H9 (cell line): ENCODE results near the gene LRRN4. TPM values are rescaled to one million over a fixed set of nuclear protein-coding genes. Genes with fewer than 3 reads are reported as not detected.
A peak's percentile ranks its signal among the peaks of the same experiment; 100 is the strongest.

Experiments used
- DNase-seq: peaks from one replicate; pipeline ENCODE4 v3.0.0-alpha.2; 2017
- H2AFZ ChIP-seq: one replicate; pipeline ENCODE4 v1.6.1; 2013; ENCODE audit warnings: mild to moderate bottlenecking, low read length, control low read depth, moderate library complexity
- H2AK5ac ChIP-seq: 2 replicates; pipeline ENCODE4 v1.6.1; 2013; ENCODE audit warnings: low read length, control low read depth, mixed read lengths; ENCODE audit not compliant: insufficient read length
- H2BK120ac ChIP-seq: one replicate; pipeline ENCODE4 v1.6.1; 2013; ENCODE audit warnings: low read depth, mild to moderate bottlenecking, low read length, control low read depth, inconsistent platforms; ENCODE audit not compliant: poor library complexity, severe bottlenecking
- H2BK12ac ChIP-seq: 2 replicates; pipeline ENCODE4 v1.6.1; 2013; ENCODE audit warnings: low read length, control low read depth, mixed read lengths, low read depth; ENCODE audit not compliant: insufficient read length
- H2BK15ac ChIP-seq: 2 replicates; pipeline ENCODE4 v1.6.1; 2013; ENCODE audit warnings: low read depth, low read length, control low read depth
- H2BK20ac ChIP-seq: one replicate; pipeline ENCODE4 v1.6.1; 2013; ENCODE audit warnings: low read depth, mild to moderate bottlenecking, low read length, control low read depth, inconsistent platforms; ENCODE audit not compliant: poor library complexity, severe bottlenecking
- H2BK5ac ChIP-seq: 2 replicates; pipeline ENCODE4 v1.6.1; 2013; ENCODE audit warnings: low read length, control low read depth, mixed read lengths; ENCODE audit not compliant: insufficient read length
- H3K14ac ChIP-seq: 2 replicates; pipeline ENCODE4 v1.6.1; 2013; ENCODE audit warnings: low read length, control low read depth; ENCODE audit not compliant: insufficient read depth
- H3K18ac ChIP-seq: 2 replicates; pipeline ENCODE4 v1.6.1; 2013; ENCODE audit warnings: low read depth, mild to moderate bottlenecking, mixed read lengths, low read length, control low read depth; ENCODE audit not compliant: insufficient read length
- H3K23ac ChIP-seq: 2 replicates; pipeline ENCODE4 v1.6.1; 2013; ENCODE audit warnings: low read length, control low read depth, mixed read lengths, low read depth; ENCODE audit not compliant: insufficient read length
- H3K23me2 ChIP-seq: 2 replicates; pipeline ENCODE4 v1.6.1; 2013; ENCODE audit warnings: low read depth, mild to moderate bottlenecking, mixed read lengths, low read length, control low read depth; ENCODE audit not compliant: insufficient read length, poor library complexity, severe bottlenecking
- H3K27ac ChIP-seq: 2 replicates; pipeline ENCODE4 v1.5.1; 2013; ENCODE audit warnings: low read length, control low read depth, mixed read lengths, low read depth; ENCODE audit not compliant: insufficient read length
- H3K27me3 ChIP-seq: 2 replicates; pipeline ENCODE4 v1.6.1; 2013; ENCODE audit warnings: low read length, control low read depth, inconsistent platforms; ENCODE audit not compliant: insufficient read depth
- H3K4ac ChIP-seq: 2 replicates; pipeline ENCODE4 v1.6.1; 2013; ENCODE audit warnings: low read depth, mild to moderate bottlenecking, control low read depth, inconsistent platforms, low read length, moderate library complexity
- H3K4me1 ChIP-seq: 2 replicates; pipeline ENCODE4 v1.6.1; 2013; ENCODE audit warnings: low read length, control low read depth, inconsistent platforms; ENCODE audit not compliant: insufficient read depth
- H3K4me2 ChIP-seq: 2 replicates; pipeline ENCODE4 v1.6.1; 2013; ENCODE audit warnings: low read length, control low read depth, mixed read lengths; ENCODE audit not compliant: insufficient read length, insufficient read depth
- H3K56ac ChIP-seq: 2 replicates; pipeline ENCODE4 v1.6.1; 2013; ENCODE audit warnings: low read depth, mild to moderate bottlenecking, mixed read lengths, low read length, control low read depth; ENCODE audit not compliant: insufficient read length
- H3K79me1 ChIP-seq: 2 replicates; pipeline ENCODE4 v1.6.1; 2013; ENCODE audit warnings: low read depth, mild to moderate bottlenecking, moderate library complexity, low read length, control low read depth, inconsistent platforms; ENCODE audit not compliant: insufficient read depth, poor library complexity, severe bottlenecking
- H3K79me2 ChIP-seq: 2 replicates; pipeline ENCODE4 v1.6.1; 2013; ENCODE audit warnings: low read length, control low read depth, inconsistent platforms; ENCODE audit not compliant: insufficient read depth
- H3K9ac ChIP-seq: 2 replicates; pipeline ENCODE4 v1.6.1; 2013; ENCODE audit warnings: low read length, control low read depth, mixed read lengths; ENCODE audit not compliant: insufficient read length; ENCODE audit errors: extremely low read depth
- H3K9me3 ChIP-seq: one replicate; pipeline ENCODE4 v1.6.1; 2013; ENCODE audit warnings: low read depth, low read length, inconsistent platforms; ENCODE audit not compliant: control insufficient read depth
- H3T11ph ChIP-seq: one replicate; pipeline ENCODE4 v1.6.1; 2013; ENCODE audit warnings: mild to moderate bottlenecking, low read length, control low read depth, inconsistent platforms
- H4K20me1 ChIP-seq: one replicate; pipeline ENCODE4 v1.6.1; 2013; ENCODE audit not compliant: control insufficient read depth, insufficient read length, insufficient read depth
- H4K5ac ChIP-seq: 2 replicates; pipeline ENCODE4 v1.6.1; 2013; ENCODE audit warnings: low read depth, mild to moderate bottlenecking, mixed read lengths, low read length, control low read depth; ENCODE audit not compliant: insufficient read length
- H4K8ac ChIP-seq: replicated peaks from 2 replicates; pipeline ENCODE4 v1.6.1; 2013; ENCODE audit warnings: low read length, control low read depth, mixed read lengths, low read depth; ENCODE audit not compliant: insufficient read length
- H4K91ac ChIP-seq: 2 replicates; pipeline ENCODE4 v1.6.1; 2013; ENCODE audit warnings: low read depth, mild to moderate bottlenecking, moderate library complexity, mixed read lengths, low read length, control low read depth; ENCODE audit not compliant: insufficient read length
- H3K27ac Mint-ChIP-seq, 3 experiments: 2 replicates in 2 of 3; 3 replicates in 1 of 3; pipeline ENCODE4 v1.8.0; 2020 to 2021; ENCODE audit warnings: mixed read lengths in 3 of 3, mild to moderate bottlenecking in 1 of 3, moderate library complexity in 1 of 3
- H3K27me3 Mint-ChIP-seq: 2 replicates; pipeline ENCODE4 v1.8.0; 2021; ENCODE audit warnings: low read depth, mild to moderate bottlenecking, moderate library complexity, mixed read lengths
- H3K36me3 Mint-ChIP-seq, 3 experiments: 2 replicates in 2 of 3; 3 replicates in 1 of 3; pipeline ENCODE4 v1.8.0; 2020 to 2021; ENCODE audit warnings: low read depth in 3 of 3, mixed read lengths in 3 of 3; ENCODE audit not compliant: insufficient read depth in 1 of 3
- H3K4me1 Mint-ChIP-seq, 2 experiments: 2 replicates each; pipeline ENCODE4 v1.8.0; 2020; ENCODE audit warnings: mixed read lengths in 2 of 2
- H3K4me3 Mint-ChIP-seq, 2 experiments: 2 replicates in 1 of 2; 3 replicates in 1 of 2; pipeline ENCODE4 v1.8.0; 2020 to 2021; ENCODE audit warnings: mild to moderate bottlenecking in 2 of 2, mixed read lengths in 2 of 2, moderate library complexity in 1 of 2
- H3K9me3 Mint-ChIP-seq, 2 experiments: 2 replicates in 1 of 2; 3 replicates in 1 of 2; pipeline ENCODE4 v1.8.0; 2020; ENCODE audit warnings: mild to moderate bottlenecking in 2 of 2, mixed read lengths in 2 of 2, moderate library complexity in 1 of 2
- CTCF ChIP-seq: fragments of 200-600 bp; sonication (generic); conservative IDR thresholded peaks from 3 replicates; pipeline ENCODE4 v1.8.0; 2021; ENCODE audit warnings: antibody characterized with exemption, mild to moderate bottlenecking
- WGBS: extraction: QIAGEN DNeasy Blood & Tissue Kit; methylation state at CpG from one replicate; pipeline ENCODE4 v1.1.7; 2013; ENCODE audit warnings: missing lambda C conversion rate, low lambda C conversion rate, mixed read lengths; ENCODE audit not compliant: insufficient read length; ENCODE audit errors: extremely low coverage; 5-methylcytosine and 5-hydroxymethylcytosine counted together
- total RNA-seq: library from RNA; stranded (reverse); gene quantifications from 2 replicates; pipeline ENCODE4 v1.2.1, GENCODE V29; 2021

LRRN4 gene
- total RNA-seq, 1 experiment from 2014 or later = 0.22 TPM

GRCh38 chr20:6007094-6007528, 46.7 kb downstream of the LRRN4 start:
- H3K27ac ChIP-seq = no peak overlapping the region
- no peaks in the 10 kb centered on the region for H3K9me3 Mint-ChIP-seq

More at GRCh38 chr20:6007094-6007528, 46.7 kb downstream of the LRRN4 start:
- H3K4me1 ChIP-seq = no peaks in the 10 kb centered on the region
- no peak overlapping the region for H3K18ac ChIP-seq
- no peak overlapping the region for H3T11ph ChIP-seq
- H3K56ac ChIP-seq = no peak overlapping the region
- peaks cover 4% of the 10 kb centered on the region for H3K79me1 ChIP-seq
- Mint-ChIP-seq H3K4me1 (peaks cover 12 to 15% of the 10 kb centered on the region in 2 experiments), H3K27ac (no peak overlapping the region), H3K36me3 (peaks cover 15 to 24% (median 23%) of the 10 kb centered on the region in 3 experiments; a peak in 6 of 7 replicates), H3K27me3 (no peaks in the 10 kb centered on the region), H3K4me3 (peak overlapping the region; percentile 96 to 98)
- no peak overlapping the region for H2AFZ ChIP-seq
- no peaks in the 10 kb centered on the region for H3K27me3 ChIP-seq
- peaks cover 3% of the 10 kb centered on the region for H3K23me2 ChIP-seq
- H2BK120ac ChIP-seq = no peak overlapping the region
- no peak overlapping the region for H2BK5ac ChIP-seq
- H4K20me1 ChIP-seq = no peaks in the 10 kb centered on the region
- H2AK5ac ChIP-seq = no peak overlapping the region
- no peak overlapping the region for H3K14ac ChIP-seq
- peak overlapping the region; percentile 85 for H3K4me2 ChIP-seq
- no peak for TF ChIP-seq CTCF
- no peak overlapping the region for H2BK20ac ChIP-seq
- no peak for DNase-seq
- H4K8ac ChIP-seq = no peak overlapping the region
- no peak overlapping the region for H3K9ac ChIP-seq
- no peak overlapping the region for H3K23ac ChIP-seq
- no peak overlapping the region for H4K5ac ChIP-seq
- no peaks in the 10 kb centered on the region for H3K9me3 ChIP-seq
- no peak overlapping the region for H3K4ac ChIP-seq
- H4K91ac ChIP-seq = no peak overlapping the region
- H2BK12ac ChIP-seq = no peak overlapping the region
- H2BK15ac ChIP-seq = no peak overlapping the region
- H3K79me2 ChIP-seq = peaks cover 3% of the 10 kb centered on the region; the same call in 1 of the 2 replicates
- WGBS = no CpG with 5 or more reads among the region's 4 CpGs
